GM18861 (cell line): ENCODE data around the gene RSPH9.
"Not testable (repeated sequence)": the region's sequence is repeated elsewhere in the genome, so short reads cannot be mapped to it uniquely, and the experiment has no call there.

Source experiments
- ATAC-seq: cut with Tn5 transposase; IDR thresholded peaks from one replicate; pipeline ENCODE4 v1.9.1; 2021; ENCODE audit not compliant: unreplicated experiment

RSPH9 gene

GRCh38 chr6:43682724-43683429 lies 38.0 kb downstream of the RSPH9 start:
- no peak for ATAC-seq

DNA sequence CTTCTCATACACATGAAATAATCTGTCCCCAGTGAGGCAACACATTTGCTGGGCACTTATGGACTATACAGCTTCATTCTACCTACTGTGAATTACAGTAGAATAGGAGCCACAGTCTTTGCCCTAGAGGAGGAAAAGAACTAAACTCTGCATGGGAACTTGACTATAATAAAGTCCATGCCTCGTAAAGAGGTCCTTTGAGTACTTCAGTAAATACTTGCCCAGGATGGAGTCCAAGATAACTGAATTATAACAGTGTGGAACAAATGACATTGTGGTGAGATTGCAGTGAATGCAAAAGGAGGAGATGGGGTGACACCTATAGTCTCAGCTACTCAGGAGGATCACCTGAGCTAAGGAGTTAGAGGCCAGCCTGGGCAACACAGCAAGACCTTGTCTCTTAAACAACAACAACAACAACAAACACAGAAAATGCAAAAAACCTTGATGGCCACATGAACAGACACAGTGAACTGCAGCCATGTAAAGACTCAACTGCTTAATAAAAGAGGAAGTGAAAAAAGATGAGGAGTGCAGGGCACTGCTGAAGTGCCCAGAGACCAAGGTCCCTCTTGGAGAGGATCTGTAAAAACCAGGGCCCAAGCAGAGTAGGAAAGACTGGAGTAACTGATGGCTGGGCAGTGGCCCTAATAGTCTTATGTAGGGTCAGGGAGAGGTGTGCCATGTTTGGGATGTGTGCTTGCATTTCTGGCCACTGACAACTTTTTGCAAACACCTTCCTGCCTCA lies 39.0 kb downstream of the RSPH9 start:
- peak; percentile 46 for ATAC-seq

GRCh38 chr6:43687079-43687436 lies 42.2 kb downstream of the RSPH9 start:
- ATAC-seq, result no peak

- peak; percentile 83 for ATAC-seq
These were observed 42.9 kb downstream of the RSPH9 start, which contains the start of gene MRPS18A for GRCh38 chr6:43687437-43688347. MRPS18A (minus strand) TSS chr6:43687791; CDS start chr6:43687779, 12 bp downstream.

DNA sequence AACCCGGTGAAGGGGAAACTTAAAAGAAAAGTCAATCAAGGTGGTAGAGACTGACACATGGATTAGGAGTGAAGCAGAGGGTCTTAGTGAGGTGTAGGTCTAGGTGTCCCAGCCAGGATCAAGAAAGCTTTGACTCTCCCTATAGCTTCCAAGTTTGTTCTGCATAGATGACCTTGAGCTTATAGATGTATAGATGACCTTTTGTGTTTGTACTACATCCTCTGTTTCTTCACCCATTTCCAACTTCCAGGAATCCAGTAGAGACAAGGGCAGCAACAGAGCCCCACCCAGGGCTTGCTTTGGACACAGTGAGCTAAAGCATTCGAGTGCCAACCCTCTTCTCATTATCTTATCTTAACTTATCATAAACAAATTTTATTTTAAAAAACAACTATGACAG lies 44.6 kb downstream of the RSPH9 start:
- no peak for ATAC-seq

DNA sequence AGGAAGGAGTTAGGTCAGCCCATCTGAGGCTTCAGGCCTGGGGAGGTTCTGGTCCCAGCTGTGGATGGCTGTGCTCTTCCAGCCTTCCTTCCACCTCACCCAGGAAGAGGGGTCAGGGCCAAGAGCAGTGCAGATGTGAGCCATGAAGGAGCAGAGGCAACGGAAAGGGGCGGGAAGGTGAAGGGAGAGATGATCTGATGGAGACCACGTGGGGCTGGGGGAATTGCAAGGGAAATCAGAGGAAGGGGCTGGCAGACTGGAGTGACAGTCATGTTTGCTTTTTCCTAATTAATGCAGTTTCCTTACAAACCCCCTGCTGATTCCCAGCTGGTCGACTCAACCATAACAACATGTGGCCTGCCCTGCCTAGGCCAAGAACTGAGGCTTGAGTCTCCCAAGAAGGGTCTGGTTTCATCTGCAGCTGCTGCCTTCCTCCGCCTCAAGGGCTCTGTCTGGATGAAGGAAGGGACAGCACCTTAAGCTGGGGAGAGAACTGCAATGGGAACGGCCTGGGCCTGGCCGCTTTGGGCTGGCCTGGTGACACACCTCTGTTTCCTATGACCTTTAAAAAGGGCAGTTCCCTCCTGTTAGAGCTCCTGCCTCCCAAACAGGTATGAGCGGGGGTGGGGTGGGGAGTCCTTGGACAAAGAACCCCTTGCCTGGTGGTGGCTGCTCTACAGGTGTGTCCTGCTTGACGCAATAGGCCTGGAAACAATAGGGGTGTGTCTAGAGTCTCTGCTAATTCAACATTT lies 50.6 kb downstream of the RSPH9 start:
- ATAC-seq, result no peak

DNA sequence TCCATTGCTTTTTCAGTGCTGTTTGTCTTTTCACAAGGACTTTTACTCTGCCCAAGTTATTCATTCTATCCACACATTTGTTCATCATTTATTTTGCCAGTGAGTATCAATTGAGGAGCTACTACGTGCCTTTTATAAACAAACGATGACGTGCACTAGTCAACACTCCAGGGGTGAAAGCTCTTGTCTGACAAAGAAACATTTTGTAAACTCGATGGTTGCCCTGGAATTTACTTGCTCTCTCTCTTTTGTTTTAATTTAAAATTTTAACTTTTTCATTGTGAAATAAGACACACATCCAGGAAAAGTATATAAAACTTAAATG lies 51.1 kb downstream of the RSPH9 start:
- ATAC-seq, result no peak

DNA sequence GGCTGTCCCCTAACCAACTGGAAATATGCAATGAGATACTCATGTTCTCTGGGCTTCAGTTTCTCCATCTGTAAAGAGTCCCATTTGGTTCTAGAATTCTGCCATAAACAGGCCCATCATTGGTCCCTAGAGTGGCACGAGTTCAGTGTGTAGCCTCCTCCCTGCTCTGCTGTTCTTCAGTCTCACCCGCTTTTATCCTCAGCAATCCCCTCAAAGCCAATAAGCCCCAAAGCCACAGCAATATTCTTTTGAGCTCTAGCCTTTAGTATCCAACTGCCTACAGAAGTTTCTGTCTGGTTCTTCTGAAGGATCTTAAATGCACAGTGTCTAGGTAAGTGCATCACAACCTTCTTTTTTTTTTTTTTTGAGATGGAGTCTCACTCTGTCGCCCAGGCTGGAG lies 52.6 kb downstream of the RSPH9 start:
- no peak for ATAC-seq

DNA sequence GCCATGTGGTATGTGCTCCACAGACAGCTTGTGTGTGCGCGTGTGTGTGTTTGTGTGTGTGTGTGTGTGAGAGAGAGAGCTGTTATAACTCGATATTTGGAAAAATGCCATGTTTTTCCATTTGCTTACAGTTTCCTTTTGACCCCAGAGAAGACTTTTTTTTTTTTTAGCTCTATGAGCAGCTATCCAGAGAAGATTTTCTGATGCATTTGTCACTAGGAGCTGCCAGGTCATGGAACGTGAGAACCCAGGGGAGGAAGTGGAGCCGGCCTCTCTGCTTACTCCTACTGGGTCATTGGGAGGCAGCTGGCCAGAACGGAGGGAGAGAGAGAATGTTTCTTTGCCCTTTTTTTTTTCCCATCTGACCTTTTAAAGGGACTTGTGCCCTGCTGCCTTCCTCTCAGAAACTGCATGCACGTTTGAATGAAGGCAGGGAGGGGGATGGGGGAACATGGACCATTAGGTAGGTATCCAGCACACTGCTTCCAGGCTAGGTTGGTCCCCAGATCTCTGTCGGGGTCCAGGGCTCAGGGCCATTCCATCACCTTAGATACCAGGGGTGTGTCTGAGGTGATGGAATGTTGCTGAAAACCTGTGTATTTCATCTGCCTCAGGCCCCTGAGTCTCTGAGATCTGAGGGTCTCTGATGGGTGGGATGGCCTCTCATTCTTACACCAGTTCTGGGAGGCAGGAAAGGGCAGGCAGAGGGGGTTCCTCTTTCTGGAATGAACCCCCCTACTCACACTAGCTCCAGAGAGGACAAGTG lies 53.9 kb downstream of the RSPH9 start:
- ATAC-seq, result no peak

DNA sequence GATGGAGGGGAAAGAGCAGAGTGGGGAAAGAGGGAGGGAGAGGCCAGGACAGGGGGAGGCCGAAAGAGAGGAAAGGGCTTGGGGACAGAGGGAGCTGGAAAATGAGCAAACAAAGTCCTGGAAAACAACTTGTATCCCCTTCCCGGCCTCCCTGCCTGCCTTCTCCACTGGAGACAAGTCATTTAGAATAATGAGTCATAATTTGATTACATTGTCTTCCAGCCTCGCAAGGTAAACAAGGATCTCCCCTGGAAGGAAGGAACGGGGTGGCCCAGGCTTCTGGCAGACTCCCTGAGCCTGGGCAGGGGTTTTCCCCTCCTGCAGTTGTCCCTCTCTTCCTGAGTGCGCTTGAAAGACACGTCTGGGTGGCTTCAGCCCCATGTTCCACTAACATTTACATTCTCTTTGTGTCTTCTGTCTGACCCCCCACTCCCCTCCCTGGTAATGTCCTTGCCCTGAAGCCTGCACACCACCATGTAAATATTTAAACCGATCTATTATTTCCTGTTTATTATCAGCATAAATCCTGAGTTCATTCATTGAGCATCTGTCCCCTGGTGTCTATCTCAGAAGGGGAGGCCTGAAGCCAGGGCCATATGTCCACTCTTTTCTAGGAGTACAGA lies 54.8 kb downstream of the RSPH9 start:
- no peak for ATAC-seq

- ATAC-seq, result not testable (repeated sequence)
These were observed 56.2 kb downstream of the RSPH9 start for GRCh38 chr6:43700939-43701560.

DNA sequence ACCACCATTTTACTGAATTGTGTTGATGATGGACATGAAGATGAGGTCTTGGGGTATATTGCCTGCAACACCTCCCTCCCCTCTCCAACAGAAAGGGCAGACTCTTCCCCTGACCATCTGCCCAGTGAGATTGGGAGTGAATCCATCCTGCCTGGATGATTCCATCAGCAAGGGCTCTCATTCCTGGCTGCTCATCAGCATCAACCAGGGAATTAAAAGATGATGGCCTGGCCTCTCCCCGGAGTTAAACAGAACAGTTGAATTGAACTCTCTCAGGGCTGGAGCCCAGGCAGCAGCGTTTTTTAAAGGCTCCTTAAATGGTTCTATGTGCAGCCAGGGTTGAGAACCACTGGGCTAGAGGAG lies 57.3 kb downstream of the RSPH9 start:
- no peak for ATAC-seq

DNA sequence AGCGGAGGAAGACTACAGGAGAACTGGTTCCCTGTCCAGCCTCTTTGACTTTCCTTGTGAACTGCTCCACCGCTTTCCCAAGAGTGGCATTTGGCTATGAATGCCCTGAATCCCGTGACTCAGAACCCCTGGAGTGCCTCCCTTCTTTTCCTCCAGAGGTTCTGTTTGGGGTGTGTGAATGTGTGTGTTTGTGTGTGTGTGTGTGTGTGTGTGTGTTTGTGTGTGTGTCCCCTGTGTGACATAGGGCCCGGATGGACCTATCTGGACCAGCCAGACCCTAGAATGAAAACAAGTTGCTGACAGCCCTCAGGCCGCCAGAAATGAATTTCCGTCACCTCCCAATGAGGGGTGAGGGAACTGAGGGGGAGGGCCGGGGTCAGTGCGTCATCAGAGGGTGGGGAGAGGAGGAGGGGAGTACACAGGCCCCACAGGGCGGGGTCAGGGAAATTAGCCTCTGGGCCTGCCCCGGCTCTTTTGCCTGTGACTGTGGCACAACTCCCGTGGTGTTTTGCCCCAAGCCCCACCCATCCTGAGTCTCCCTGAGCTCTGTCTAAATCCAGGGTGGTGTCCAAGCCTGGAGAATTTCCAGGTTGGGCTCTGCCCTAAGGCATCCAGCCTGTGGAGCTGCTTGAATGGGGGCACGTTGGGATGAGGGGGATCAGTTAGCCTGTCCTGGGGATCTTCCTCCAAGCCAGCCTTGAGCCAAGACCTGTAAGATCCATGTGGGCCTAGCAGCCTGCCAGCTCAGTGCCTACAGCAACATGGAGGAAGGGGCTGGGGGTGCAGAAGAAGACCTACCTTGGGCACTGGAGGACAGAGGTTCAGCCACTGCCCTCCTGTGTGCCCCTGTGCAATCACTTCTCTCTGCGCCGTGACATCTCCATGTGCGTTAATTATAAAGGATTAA lies 58.0 kb downstream of the RSPH9 start:
- no peak for ATAC-seq

GRCh38 chr6:43703512-43704429 lies 58.9 kb downstream of the RSPH9 start:
- ATAC-seq, result no peak

GRCh38 chr6:43705996-43706395 lies 61.2 kb downstream of the RSPH9 start:
- ATAC-seq, result no peak

- ATAC-seq, result no peak
These were observed 62.0 kb downstream of the RSPH9 start for GRCh38 chr6:43706788-43707187.

- no peak for ATAC-seq
These were observed 62.4 kb downstream of the RSPH9 start for GRCh38 chr6:43707269-43707668.
